ENCODE measurements around the gene LCMT2. TPM values are rescaled to one million over a fixed set of nuclear protein-coding genes. Genes with fewer than 3 reads are reported as not detected.

Gene LCMT2
- total RNA-seq, 4 donors from 2014 or later: 3.0 to 6.4 (median 3.4) TPM

DNA sequence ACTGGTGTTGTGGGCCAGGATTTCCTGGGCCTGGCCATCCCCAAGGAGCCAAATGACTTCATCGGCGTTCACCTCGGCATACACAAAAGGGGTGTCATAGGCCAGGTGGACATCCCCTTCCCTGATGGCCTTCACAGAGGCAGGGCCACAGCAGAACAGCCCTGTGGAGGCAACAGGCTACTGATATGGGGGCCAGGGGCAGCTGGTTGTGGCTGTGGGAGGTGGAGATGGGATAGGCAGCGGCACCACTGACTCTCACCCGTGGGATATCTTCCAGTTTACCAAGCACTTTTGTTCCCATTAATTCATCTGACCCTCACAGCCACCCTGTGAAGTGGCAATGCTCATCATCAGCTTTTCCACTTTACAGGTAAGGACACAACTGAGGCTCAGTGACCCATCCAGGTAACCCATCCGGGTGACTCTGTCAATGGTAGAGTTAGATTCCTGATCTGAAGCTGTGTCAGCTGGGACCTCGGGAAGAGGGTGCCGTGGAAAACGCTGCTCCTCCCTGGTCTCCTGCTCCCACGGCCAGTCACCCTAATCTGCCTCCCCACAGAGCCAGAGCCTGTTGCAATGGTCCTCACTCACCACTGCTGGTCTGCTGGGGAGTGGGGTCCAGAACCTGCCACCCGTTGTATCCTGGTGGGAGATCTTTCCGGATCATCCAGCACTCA, 48.3 kb downstream of the LCMT2 start:
- Histone ChIP-seq H3K4me1 (no peaks in the 10 kb centered on the region), H3K27ac (no peak overlapping the region), H3K36me3 (no peaks in the 10 kb centered on the region), H3K27me3 (peaks cover 9% of the 10 kb centered on the region), H3K9me3 (no peaks in the 10 kb centered on the region), H3K4me3 (no peak overlapping the region)
- WGBS, 2 donors (ENCODE audit: low coverage in 1 of 2): 87% methylated on average over 12 of the region's 12 CpGs; no CpG with 5 or more reads in 1 of the 2 donors
- no peak for DNase-seq
- in situ Hi-C loops (cut with MboI; ENCODE audit: low pct_ligation_motif_present in 1 of 4, low pct_unique_long_range_greater_than_20kb in 1 of 4, low sequenced_read_pairs in 3 of 4): loop anchor here in 2 of 4 donors (5.0 to 25.0 kb wide), 2 partner anchors 50 to 570 kb away; no protein-coding TSS in a partner anchor
- intact Hi-C loops (cut with DNase I; ENCODE audit: low total_unique reads): loop anchor here (10.0 kb wide), 1 partner anchor 57 kb away; the partner anchor contains the start of gene EPB42
- no peak for TF ChIP-seq POLR2AphosphoS5 (IDR thresholded peaks at IDR 0.05)
- TF ChIP-seq, protein P1, sequence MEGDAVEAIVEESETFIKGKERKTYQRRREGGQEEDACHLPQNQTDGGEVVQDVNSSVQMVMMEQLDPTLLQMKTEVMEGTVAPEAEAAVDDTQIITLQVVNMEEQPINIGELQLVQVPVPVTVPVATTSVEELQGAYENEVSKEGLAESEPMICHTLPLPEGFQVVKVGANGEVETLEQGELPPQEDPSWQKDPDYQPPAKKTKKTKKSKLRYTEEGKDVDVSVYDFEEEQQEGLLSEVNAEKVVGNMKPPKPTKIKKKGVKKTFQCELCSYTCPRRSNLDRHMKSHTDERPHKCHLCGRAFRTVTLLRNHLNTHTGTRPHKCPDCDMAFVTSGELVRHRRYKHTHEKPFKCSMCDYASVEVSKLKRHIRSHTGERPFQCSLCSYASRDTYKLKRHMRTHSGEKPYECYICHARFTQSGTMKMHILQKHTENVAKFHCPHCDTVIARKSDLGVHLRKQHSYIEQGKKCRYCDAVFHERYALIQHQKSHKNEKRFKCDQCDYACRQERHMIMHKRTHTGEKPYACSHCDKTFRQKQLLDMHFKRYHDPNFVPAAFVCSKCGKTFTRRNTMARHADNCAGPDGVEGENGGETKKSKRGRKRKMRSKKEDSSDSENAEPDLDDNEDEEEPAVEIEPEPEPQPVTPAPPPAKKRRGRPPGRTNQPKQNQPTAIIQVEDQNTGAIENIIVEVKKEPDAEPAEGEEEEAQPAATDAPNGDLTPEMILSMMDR (IDR thresholded peaks at IDR 0.05): no peak
- no peak for TF ChIP-seq POLR2A (IDR thresholded peaks at IDR 0.05)
- no peak for TF ChIP-seq EP300 (IDR thresholded peaks at IDR 0.05; ENCODE audit: low read depth)

DNA sequence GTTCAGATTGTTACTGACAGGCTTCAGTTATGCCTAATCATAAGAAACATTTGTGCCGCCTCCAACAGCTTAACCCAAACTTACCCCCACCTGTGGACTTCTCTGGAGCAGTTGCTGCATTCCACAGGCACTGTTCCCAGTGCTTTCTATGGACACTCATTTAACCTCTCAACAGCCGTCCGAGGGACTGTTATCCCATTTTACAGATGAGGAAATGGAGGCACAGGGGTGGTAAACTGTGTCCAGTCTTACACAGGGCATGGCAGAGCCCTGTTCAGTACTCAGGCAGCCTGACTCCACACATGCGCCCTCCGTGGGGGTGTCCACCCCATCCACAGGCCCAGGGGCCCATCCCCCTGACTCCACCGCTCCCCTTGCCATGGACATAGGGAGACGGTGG, 49.4 kb downstream of the LCMT2 start:
- in situ Hi-C loops (cut with MboI; ENCODE audit: low pct_ligation_motif_present in 1 of 4, low pct_unique_long_range_greater_than_20kb in 1 of 4, low sequenced_read_pairs in 3 of 4): loop anchor here in 2 of 4 donors (5.0 to 25.0 kb wide), 2 partner anchors 49 to 569 kb away; no protein-coding TSS in a partner anchor
- Histone ChIP-seq H3K4me1 (no peaks in the 10 kb centered on the region), H3K4me3 (no peak overlapping the region), H3K36me3 (no peaks in the 10 kb centered on the region), H3K27me3 (peaks cover 10% of the 10 kb centered on the region), H3K9me3 (no peaks in the 10 kb centered on the region), H3K27ac (no peak overlapping the region)
- DNase-seq: no peak
- TF ChIP-seq POLR2A (IDR thresholded peaks at IDR 0.05) (no peak), EP300 (IDR thresholded peaks at IDR 0.05; ENCODE audit: low read depth) (no peak), POLR2AphosphoS5 (IDR thresholded peaks at IDR 0.05) (no peak)
- TF ChIP-seq, protein P1 (IDR thresholded peaks at IDR 0.05): no peak
- intact Hi-C loops (cut with DNase I; ENCODE audit: low total_unique reads): loop anchor here (10.0 kb wide), 1 partner anchor 56 kb away; the partner anchor contains the start of gene EPB42
- WGBS, 2 donors (ENCODE audit: low coverage in 1 of 2): 87% methylated on average over 7 of the region's 7 CpGs; no CpG with 5 or more reads in 1 of the 2 donors

DNA sequence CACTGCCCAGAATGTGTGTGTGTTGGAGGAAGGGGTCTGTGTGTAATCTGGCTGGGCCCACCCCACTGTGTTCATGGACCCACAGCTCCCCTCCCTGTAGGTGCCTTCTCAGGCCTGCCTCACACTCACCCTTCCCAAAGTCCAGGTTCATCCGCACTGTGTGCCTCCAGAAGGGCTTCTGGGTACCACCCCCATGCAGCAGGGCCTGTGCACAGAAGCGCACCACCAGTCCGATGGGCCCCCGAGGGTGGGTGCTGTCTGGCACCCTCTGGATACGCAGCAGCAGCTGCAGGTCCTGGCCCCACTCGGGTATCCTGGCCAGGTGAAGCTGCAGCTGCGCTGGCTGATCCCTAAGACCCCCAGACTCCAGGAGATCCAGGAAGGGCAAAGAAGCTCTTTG, 50.9 kb downstream of the LCMT2 start:
- TF ChIP-seq POLR2A (IDR thresholded peaks at IDR 0.05) (no peak), EP300 (IDR thresholded peaks at IDR 0.05; ENCODE audit: low read depth) (no peak), POLR2AphosphoS5 (IDR thresholded peaks at IDR 0.05) (no peak)
- TF ChIP-seq, protein P1 (IDR thresholded peaks at IDR 0.05): no peak
- in situ Hi-C loops (cut with MboI; ENCODE audit: low pct_ligation_motif_present in 1 of 4, low pct_unique_long_range_greater_than_20kb in 1 of 4, low sequenced_read_pairs in 3 of 4) (loop anchor here in 1 of 4 donors (5.0 to 25.0 kb wide), 2 partner anchors 52 to 567 kb away; no protein-coding TSS in a partner anchor), intact Hi-C loops (cut with DNase I; ENCODE audit: low total_unique reads) (no loop called here)
- Histone ChIP-seq H3K27me3 (peaks cover 9% of the 10 kb centered on the region), H3K27ac (no peak overlapping the region), H3K9me3 (no peaks in the 10 kb centered on the region), H3K36me3 (no peaks in the 10 kb centered on the region), H3K4me1 (no peaks in the 10 kb centered on the region), H3K4me3 (no peak overlapping the region)
- WGBS, 2 donors (ENCODE audit: low coverage in 1 of 2): 83% methylated on average over 7 of the region's 7 CpGs; no CpG with 5 or more reads in 1 of the 2 donors
- DNase-seq: no peak

DNA sequence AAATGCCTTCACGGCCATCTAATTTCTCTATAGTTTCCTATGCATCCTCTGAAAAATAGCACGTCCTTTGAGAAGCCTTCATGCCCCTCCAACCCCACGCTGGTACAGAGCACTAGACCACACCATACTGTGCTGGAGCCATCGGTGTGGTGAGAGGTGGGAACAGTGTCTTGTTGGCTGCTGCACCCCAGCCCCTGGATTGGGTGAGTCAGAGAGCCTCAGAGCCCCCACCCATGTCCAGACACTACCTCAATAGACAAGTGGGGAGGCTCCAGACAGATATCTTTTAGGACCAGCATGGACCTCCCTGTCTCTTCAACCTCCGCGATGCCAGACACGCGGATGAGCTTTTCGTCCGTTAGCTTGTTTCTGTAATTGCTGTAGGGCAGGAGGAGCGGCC, 51.5 kb downstream of the LCMT2 start:
- in situ Hi-C loops (cut with MboI; ENCODE audit: low pct_ligation_motif_present in 1 of 4, low pct_unique_long_range_greater_than_20kb in 1 of 4, low sequenced_read_pairs in 3 of 4): loop anchor here in 1 of 4 donors (5.0 to 25.0 kb wide), 2 partner anchors 52 to 567 kb away; no protein-coding TSS in a partner anchor
- Histone ChIP-seq H3K4me3 (no peak overlapping the region), H3K36me3 (no peaks in the 10 kb centered on the region), H3K27me3 (peaks cover 10% of the 10 kb centered on the region), H3K27ac (no peak overlapping the region), H3K4me1 (no peaks in the 10 kb centered on the region), H3K9me3 (no peaks in the 10 kb centered on the region)
- TF ChIP-seq, protein P1 (IDR thresholded peaks at IDR 0.05): no peak
- no peak for TF ChIP-seq POLR2A (IDR thresholded peaks at IDR 0.05)
- TF ChIP-seq EP300 (IDR thresholded peaks at IDR 0.05; ENCODE audit: low read depth): no peak
- DNase-seq: no peak
- intact Hi-C loops (cut with DNase I; ENCODE audit: low total_unique reads): no loop called here
- WGBS, 2 donors (ENCODE audit: low coverage in 1 of 2): 80 to 89% methylated on average over 3 to 11 of the region's 11 CpGs

All from transverse colon (tissue), 4 donors.